Right renal cortex interstitium (tissue), 3 donors: ENCODE data around the gene ATP2B1. TPM values are rescaled to one million over a fixed set of nuclear protein-coding genes. Genes with fewer than 3 reads are reported as not detected.
"Not testable (repeated sequence)": the region's sequence is repeated elsewhere in the genome, so short reads cannot be mapped to it uniquely, and the experiment has no call there.

Experiments used
- DNase-seq, 3 donors: peaks; one replicate each; pipeline ENCODE4 v3.0.0-alpha.2; 2013; ENCODE audit warnings: low read depth in 3 of 3, low spot score in 2 of 3
- polyA plus RNA-seq, 3 donors: library from polyadenylated mRNA; unstranded; fragments of 120-200 nt; gene quantifications; one replicate each; pipeline ENCODE4 v1.2.1, GENCODE V29; 2013; ENCODE audit not compliant: insufficient read length in 3 of 3

Gene ATP2B1
- polyA plus RNA-seq, 3 donors = 96.6 to 123 (median 100) TPM

GRCh38 chr12:89717759-89718523 lies 9.3 kb upstream of the ATP2B1 start:
- no peak for DNase-seq

GRCh38 chr12:89712706-89713105 lies 4.1 kb upstream of the ATP2B1 start:
- no peak for DNase-seq

- no peak for DNase-seq
Measured at GRCh38 chr12:89710873-89711750, 2.5 kb upstream of the ATP2B1 start.

- no peak for DNase-seq
Measured at GRCh38 chr12:89709995-89710872, 1.6 kb upstream of the ATP2B1 start.

- DNase-seq = peak; percentile 93 to 96 (median 94)
Measured at GRCh38 chr12:89709157-89709994, 738 bp upstream of the ATP2B1 start.

- no peak for DNase-seq
Measured at GRCh38 chr12:89707703-89708564, 704 bp downstream of the ATP2B1 start.

- no peak for DNase-seq
Measured at GRCh38 chr12:89706986-89707702, 1.5 kb downstream of the ATP2B1 start.

GRCh38 chr12:89706551-89706950 lies 2.1 kb downstream of the ATP2B1 start:
- no peak for DNase-seq

GRCh38 chr12:89704457-89704856 lies 4.2 kb downstream of the ATP2B1 start:
- DNase-seq = no peak

- DNase-seq = no peak
Measured at GRCh38 chr12:89703768-89704167, 4.9 kb downstream of the ATP2B1 start.

GRCh38 chr12:89702503-89702902 lies 6.1 kb downstream of the ATP2B1 start:
- no peak for DNase-seq

- DNase-seq = no peak
Measured at GRCh38 chr12:89701606-89702206, 6.9 kb downstream of the ATP2B1 start.

- no peak for DNase-seq
Measured at GRCh38 chr12:89700191-89700810, 8.3 kb downstream of the ATP2B1 start.

GRCh38 chr12:89698607-89699006 lies 10.0 kb downstream of the ATP2B1 start:
- no peak for DNase-seq

- DNase-seq = not testable (repeated sequence)
Measured at GRCh38 chr12:89697728-89698127, 10.9 kb downstream of the ATP2B1 start.

- no peak for DNase-seq
Measured at GRCh38 chr12:89697296-89697695, 11.3 kb downstream of the ATP2B1 start.

- DNase-seq = no peak
Measured at GRCh38 chr12:89695830-89696229, 12.8 kb downstream of the ATP2B1 start.
